Breast epithelium (tissue), 4 donors: ENCODE data around the gene INPP5J. TPM values are rescaled to one million over a fixed set of nuclear protein-coding genes. Genes with fewer than 3 reads are reported as not detected.

ENCODE experiments used
- DNase-seq, 2 donors: peaks; one replicate each; pipeline ENCODE4 v3.0.0-alpha.2; 2019; ENCODE audit warnings: low spot score in 2 of 2
- H3K27ac ChIP-seq, 2 donors: fragments of 200-600 bp; sonication (generic) in 1 of 2; one replicate each; pipeline ENCODE4 v1.5.1; 2016 to 2019; ENCODE audit warnings: mild to moderate bottlenecking in 1 of 2
- H3K27me3 ChIP-seq, 2 donors: fragments of 200-600 bp; sonication (generic) in 1 of 2; one replicate each; pipeline versions ENCODE4 v1.5.1 to v1.6.0; 2017 to 2019; ENCODE audit warnings: control low read depth in 1 of 2, mild to moderate bottlenecking in 1 of 2
- H3K36me3 ChIP-seq: fragments of 200-600 bp; one replicate; pipeline ENCODE4 v1.5.1; 2019
- H3K4me1 ChIP-seq, 2 donors: fragments of 200-600 bp; sonication (generic); one replicate each; pipeline ENCODE4 v1.5.1; 2016 to 2019; ENCODE audit warnings: control low read depth in 1 of 2
- H3K4me3 ChIP-seq, 3 donors: fragments of 200-600 bp; sonication (generic); 1 replicate in 2 of 3; 2 replicates in 1 of 3; pipeline ENCODE4 v1.5.1; 2016 to 2019; ENCODE audit warnings: mild to moderate bottlenecking in 3 of 3, moderate library complexity in 2 of 3
- H3K9me3 ChIP-seq, 2 donors: fragments of 200-600 bp; sonication (generic) in 1 of 2; one replicate each; pipeline ENCODE4 v1.5.1; 2016 to 2019; ENCODE audit warnings: control low read depth in 1 of 2
- POLR2A ChIP-seq: fragments of 450-650 bp; IDR thresholded peaks from one replicate; pipeline ENCODE4 v1.6.1; 2016; ENCODE audit warnings: antibody characterized with exemption, mild to moderate bottlenecking, moderate library complexity
- POLR2AphosphoS5 ChIP-seq, 3 donors: sonication (generic); formaldehyde crosslinking; IDR thresholded peaks; one replicate each; pipeline ENCODE4 v1.6.1; 2017; ENCODE audit warnings: antibody characterized with exemption in 3 of 3
- intact Hi-C: fragments of 100-400 bp; cut with DNase I; formaldehyde crosslinking; loops from one replicate; pipeline ENCODE4 v1.15.1; 2023; ENCODE audit warnings: low total_unique reads
- total RNA-seq, 3 donors: library from RNA; depleted of rRNA; stranded (reverse); fragments of >200 nt; gene quantifications; one replicate each; pipeline ENCODE4 v1.1.0, GENCODE V29; 2016
- TF ChIP-seq, protein P1 (sequence below), 3 donors: fragments of 450-650 bp; IDR thresholded peaks; one replicate each; pipeline ENCODE4 v1.5.1; 2016 to 2017; ENCODE audit warnings: antibody characterized with exemption in 3 of 3, mild to moderate bottlenecking in 3 of 3, moderate library complexity in 3 of 3

Gene INPP5J
- total RNA-seq, 3 donors from 2014 or later: 7.5 to 15.2 TPM; not detected in 1

DNA sequence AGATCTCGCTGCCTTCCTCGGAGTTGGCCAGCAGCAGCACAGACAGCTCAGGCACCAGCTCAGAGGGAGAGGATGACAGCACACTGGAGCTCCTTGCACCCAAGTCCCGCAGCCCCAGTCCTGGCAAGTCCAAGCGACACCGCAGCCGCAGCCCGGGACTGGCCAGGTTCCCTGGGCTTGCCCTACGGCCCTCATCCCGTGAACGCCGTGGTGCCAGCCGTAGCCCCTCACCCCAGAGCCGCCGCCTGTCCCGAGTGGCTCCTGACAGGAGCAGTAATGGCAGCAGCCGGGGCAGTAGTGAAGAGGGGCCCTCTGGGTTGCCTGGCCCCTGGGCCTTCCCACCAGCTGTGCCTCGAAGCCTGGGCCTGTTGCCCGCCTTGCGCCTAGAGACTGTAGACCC, 11.1 kb downstream of the INPP5J start:
- Histone ChIP-seq H3K36me3 (no peaks in the 10 kb centered on the region), H3K27me3 (no peaks in the 10 kb centered on the region), H3K4me3 (no peak overlapping the region), H3K4me1 (peaks cover 0 to 8% of the 10 kb centered on the region in 2 donors), H3K27ac (no peak overlapping the region), H3K9me3 (no peaks in the 10 kb centered on the region)
- TF ChIP-seq, protein P1, sequence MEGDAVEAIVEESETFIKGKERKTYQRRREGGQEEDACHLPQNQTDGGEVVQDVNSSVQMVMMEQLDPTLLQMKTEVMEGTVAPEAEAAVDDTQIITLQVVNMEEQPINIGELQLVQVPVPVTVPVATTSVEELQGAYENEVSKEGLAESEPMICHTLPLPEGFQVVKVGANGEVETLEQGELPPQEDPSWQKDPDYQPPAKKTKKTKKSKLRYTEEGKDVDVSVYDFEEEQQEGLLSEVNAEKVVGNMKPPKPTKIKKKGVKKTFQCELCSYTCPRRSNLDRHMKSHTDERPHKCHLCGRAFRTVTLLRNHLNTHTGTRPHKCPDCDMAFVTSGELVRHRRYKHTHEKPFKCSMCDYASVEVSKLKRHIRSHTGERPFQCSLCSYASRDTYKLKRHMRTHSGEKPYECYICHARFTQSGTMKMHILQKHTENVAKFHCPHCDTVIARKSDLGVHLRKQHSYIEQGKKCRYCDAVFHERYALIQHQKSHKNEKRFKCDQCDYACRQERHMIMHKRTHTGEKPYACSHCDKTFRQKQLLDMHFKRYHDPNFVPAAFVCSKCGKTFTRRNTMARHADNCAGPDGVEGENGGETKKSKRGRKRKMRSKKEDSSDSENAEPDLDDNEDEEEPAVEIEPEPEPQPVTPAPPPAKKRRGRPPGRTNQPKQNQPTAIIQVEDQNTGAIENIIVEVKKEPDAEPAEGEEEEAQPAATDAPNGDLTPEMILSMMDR (IDR thresholded peaks at IDR 0.05): no peak
- TF ChIP-seq POLR2A (no peak), POLR2AphosphoS5 (IDR thresholded peaks at IDR 0.05) (no peak)
- intact Hi-C loops: loop anchor here (5.0 kb wide), 1 partner anchor 518 kb away; no protein-coding TSS in a partner anchor
- no peak for DNase-seq

DNA sequence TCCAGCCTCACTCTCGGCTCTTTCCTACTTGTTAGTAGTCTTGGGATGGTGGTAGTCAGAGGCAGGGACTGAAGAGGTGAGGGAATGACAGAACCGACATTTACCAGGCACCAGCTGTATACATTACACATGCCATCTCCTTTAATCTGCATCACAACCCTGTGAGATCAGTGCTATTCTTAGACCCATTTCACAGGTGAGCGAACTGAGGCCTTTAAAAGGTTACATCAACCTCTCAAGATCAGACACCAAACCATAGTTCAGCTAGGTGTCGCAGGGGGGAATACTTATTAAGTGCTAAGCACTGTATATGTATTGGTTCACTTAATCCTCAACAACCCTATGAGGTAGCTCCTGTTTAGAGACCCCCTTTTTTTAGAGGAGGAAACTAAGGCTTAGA, 11.9 kb downstream of the INPP5J start:
- Histone ChIP-seq H3K9me3 (no peaks in the 10 kb centered on the region), H3K4me1 (peaks cover 0 to 8% of the 10 kb centered on the region in 2 donors), H3K4me3 (no peak overlapping the region), H3K36me3 (no peaks in the 10 kb centered on the region), H3K27ac (no peak overlapping the region), H3K27me3 (no peaks in the 10 kb centered on the region)
- TF ChIP-seq POLR2A: no peak
- intact Hi-C loops: loop anchor here (5.0 kb wide), 1 partner anchor 518 kb away; no protein-coding TSS in a partner anchor
- DNase-seq: no peak

DNA sequence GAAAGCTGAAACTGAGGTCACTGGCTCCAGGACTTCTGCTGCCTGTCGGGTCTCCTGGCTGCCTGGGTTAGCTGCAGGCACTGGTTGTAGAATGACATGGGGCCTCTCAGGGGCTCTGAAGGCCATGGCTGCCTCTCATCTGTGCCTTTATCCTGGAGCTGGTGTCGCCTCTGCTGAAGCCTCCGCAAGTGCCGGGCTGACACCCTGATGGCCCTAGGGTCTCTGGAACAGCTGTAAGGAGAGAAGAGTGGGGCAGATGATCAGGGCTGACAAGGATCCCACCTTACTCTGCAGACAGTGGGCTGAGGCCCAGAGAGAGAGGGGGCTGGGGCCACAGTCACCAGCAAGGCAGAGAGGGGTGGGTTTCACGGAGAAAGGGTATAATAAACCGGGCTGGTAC, 12.9 kb downstream of the INPP5J start:
- H3K4me3 ChIP-seq: no peak overlapping the region
- no peaks in the 10 kb centered on the region for H3K36me3 ChIP-seq
- TF ChIP-seq, protein P1 (IDR thresholded peaks at IDR 0.05): no peak
- TF ChIP-seq POLR2A: no peak
- no peak for TF ChIP-seq POLR2AphosphoS5 (IDR thresholded peaks at IDR 0.05)
- intact Hi-C loops: no loop called here
- no peak overlapping the region for H3K27ac ChIP-seq
- peaks cover 0 to 8% of the 10 kb centered on the region in 2 donors for H3K4me1 ChIP-seq
- H3K27me3 ChIP-seq: no peaks in the 10 kb centered on the region
- no peaks in the 10 kb centered on the region for H3K9me3 ChIP-seq
- no peak for DNase-seq

DNA sequence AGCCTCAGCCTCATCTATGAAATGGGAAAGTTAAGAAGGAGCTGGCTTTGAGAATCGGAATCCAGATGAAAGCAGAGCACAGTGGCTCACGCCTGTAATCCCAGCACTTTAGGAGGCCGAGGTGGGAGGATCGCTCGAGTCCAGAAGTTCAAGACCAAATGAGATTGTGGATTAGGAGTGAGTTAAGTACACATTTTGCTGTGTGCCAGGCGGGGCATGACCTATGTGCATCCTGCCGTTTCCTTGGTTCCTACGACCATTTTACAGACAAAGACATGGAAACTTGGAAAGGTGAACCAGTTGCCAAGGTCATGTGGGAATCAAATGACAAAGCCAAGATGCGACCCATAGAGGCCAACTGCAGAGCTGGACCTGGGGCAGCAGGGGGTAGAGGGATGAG, 13.4 kb downstream of the INPP5J start:
- Histone ChIP-seq H3K9me3 (no peaks in the 10 kb centered on the region), H3K4me1 (peaks cover 0 to 8% of the 10 kb centered on the region in 2 donors), H3K27ac (no peak overlapping the region), H3K27me3 (no peaks in the 10 kb centered on the region), H3K36me3 (no peaks in the 10 kb centered on the region), H3K4me3 (no peak overlapping the region)
- DNase-seq: no peak
- intact Hi-C loops: no loop called here
- no peak for TF ChIP-seq POLR2AphosphoS5 (IDR thresholded peaks at IDR 0.05)
- TF ChIP-seq, protein P1 (IDR thresholded peaks at IDR 0.05): no peak
- no peak for TF ChIP-seq POLR2A

DNA sequence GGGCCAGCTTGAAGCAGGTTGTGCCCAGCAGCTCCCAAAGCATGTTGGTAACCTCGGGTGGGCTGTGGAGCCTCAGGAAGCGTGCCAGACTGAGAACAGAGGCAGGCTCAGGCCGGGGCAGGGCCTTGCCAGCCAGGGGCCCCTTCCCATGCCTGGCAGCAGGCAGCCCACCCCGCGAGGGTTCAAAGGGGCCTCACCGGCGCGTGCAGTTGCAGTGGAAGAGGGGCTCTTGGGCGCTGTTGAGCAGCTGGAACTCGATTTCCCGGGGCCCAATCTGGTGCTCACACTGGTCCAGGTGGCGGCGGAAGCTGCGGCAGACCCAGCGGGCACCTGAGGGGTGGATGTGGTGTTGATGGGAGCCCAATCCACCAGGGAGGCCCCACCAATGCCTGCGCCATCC, 13.9 kb downstream of the INPP5J start:
- no peak overlapping the region for H3K27ac ChIP-seq
- no peaks in the 10 kb centered on the region for H3K36me3 ChIP-seq
- no peak overlapping the region for H3K4me3 ChIP-seq
- H3K4me1 ChIP-seq: peaks cover 0 to 4% of the 10 kb centered on the region in 2 donors
- intact Hi-C loops: no loop called here
- no peaks in the 10 kb centered on the region for H3K9me3 ChIP-seq
- no peak for DNase-seq
- H3K27me3 ChIP-seq: no peaks in the 10 kb centered on the region
- TF ChIP-seq, protein P1 (IDR thresholded peaks at IDR 0.05): no peak
- no peak for TF ChIP-seq POLR2AphosphoS5 (IDR thresholded peaks at IDR 0.05)
- no peak for TF ChIP-seq POLR2A

DNA sequence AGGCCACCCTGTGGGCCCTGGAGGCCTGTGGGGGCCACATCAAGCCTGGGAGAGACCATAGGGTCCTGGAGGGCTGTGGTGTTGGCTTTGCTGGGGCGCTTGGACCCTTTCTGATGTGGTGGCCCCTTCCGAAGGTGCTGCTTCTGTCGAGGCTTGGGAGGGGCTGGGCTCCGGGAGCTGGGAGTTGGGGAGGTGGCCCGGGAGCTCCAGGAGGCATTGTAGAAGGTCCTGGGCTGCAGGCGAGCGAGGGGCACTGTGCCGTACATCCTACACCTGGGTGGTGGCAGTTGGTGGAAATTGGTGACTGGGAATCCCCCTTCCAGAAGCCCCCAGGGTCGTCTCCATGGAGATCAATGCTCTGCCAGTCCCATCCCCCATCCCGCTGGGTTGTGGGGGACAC, 15.0 kb downstream of the INPP5J start:
- DNase-seq: no peak
- H3K9me3 ChIP-seq: no peaks in the 10 kb centered on the region
- intact Hi-C loops: no loop called here

More for the DNA sequence above, 15.0 kb downstream of the INPP5J start:
- no peaks in the 10 kb centered on the region for H3K36me3 ChIP-seq
- TF ChIP-seq, protein P1 (IDR thresholded peaks at IDR 0.05): no peak
- no peak for TF ChIP-seq POLR2AphosphoS5 (IDR thresholded peaks at IDR 0.05)
- no peak for TF ChIP-seq POLR2A
- no peak overlapping the region for H3K4me3 ChIP-seq
- H3K27ac ChIP-seq: no peak overlapping the region
- H3K4me1 ChIP-seq: peaks cover 0 to under 1% of the 10 kb centered on the region in 2 donors
- no peaks in the 10 kb centered on the region for H3K27me3 ChIP-seq
